ENCODE measurements around the gene BCL11B. TPM values are rescaled to one million over a fixed set of nuclear protein-coding genes. Genes with fewer than 3 reads are reported as not detected.

The BCL11B gene
- total and polyA plus RNA-seq, 4 donors, result 0.20 to 2.3 (median 0.66) TPM

GRCh38 chr14:99192830-99193229 is 79.2 kb downstream of the BCL11B start:
- peaks cover 2 to 41% (median 16%) of the 10 kb centered on the region in 5 donors for H3K4me1 ChIP-seq (ENCODE audit: control insufficient read depth in 5 of 5, insufficient read depth in 5 of 5, low read length in 5 of 5)
- H3K9me3 ChIP-seq (ENCODE audit: control insufficient read depth in 4 of 4, insufficient read depth in 3 of 4, low read length in 3 of 4), result no peaks in the 10 kb centered on the region
- TF ChIP-seq CTCF (IDR thresholded peaks at IDR 0.05; ENCODE audit: control extremely low read depth, extremely low read depth), result no peak
- H3K4me3 ChIP-seq, result no peak overlapping the region
- DNase-seq (no peak), ATAC-seq (ENCODE audit: insufficient read depth, low FRiP score) (no peak)
- no peak overlapping the region for H3K27ac ChIP-seq (ENCODE audit: low read depth in 1 of 2, low read length in 1 of 2)
- no peaks in the 10 kb centered on the region for H3K36me3 ChIP-seq (ENCODE audit: control insufficient read depth in 4 of 4, insufficient read depth in 4 of 4, low read length in 4 of 4)
- no peaks in the 10 kb centered on the region for H3K27me3 ChIP-seq (ENCODE audit: control insufficient read depth in 3 of 3, insufficient read depth in 3 of 3, low read length in 2 of 3)
- no peak overlapping the region for H3K9ac ChIP-seq (ENCODE audit: insufficient read depth in 1 of 2, low read length in 2 of 2)
- WGBS, 2 donors, result 70 to 79% methylated on average over 6 of the region's 6 CpGs

- Histone ChIP-seq H3K27ac (ENCODE audit: low read depth in 1 of 2, low read length in 1 of 2) (no peak overlapping the region), H3K9ac (ENCODE audit: insufficient read depth in 1 of 2, low read length in 2 of 2) (peak overlapping the region in 1 of 2 donors; percentile 51), H3K4me3 (no peak overlapping the region), H3K27me3 (ENCODE audit: control insufficient read depth in 3 of 3, insufficient read depth in 3 of 3, low read length in 2 of 3) (no peaks in the 10 kb centered on the region), H3K36me3 (ENCODE audit: control insufficient read depth in 4 of 4, insufficient read depth in 4 of 4, low read length in 4 of 4) (no peaks in the 10 kb centered on the region), H3K9me3 (ENCODE audit: control insufficient read depth in 4 of 4, insufficient read depth in 3 of 4, low read length in 3 of 4) (no peaks in the 10 kb centered on the region), H3K4me1 (ENCODE audit: control insufficient read depth in 5 of 5, insufficient read depth in 5 of 5, low read length in 5 of 5) (peaks cover 2 to 41% (median 16%) of the 10 kb centered on the region in 5 donors)
- no peak for ATAC-seq (ENCODE audit: insufficient read depth, low FRiP score)
- WGBS, 2 donors, result 32 to 53% methylated on average over 26 of the region's 26 CpGs
- DNase-seq, result peak; percentile 85 to 96 (median 92)
- no peak for TF ChIP-seq CTCF (IDR thresholded peaks at IDR 0.05; ENCODE audit: control extremely low read depth, extremely low read depth)
These were observed 79.9 kb downstream of the BCL11B start for GRCh38 chr14:99192028-99192621.

- H3K4me3 ChIP-seq, result no peak overlapping the region
- no peaks in the 10 kb centered on the region for H3K9me3 ChIP-seq (ENCODE audit: control insufficient read depth in 4 of 4, insufficient read depth in 3 of 4, low read length in 3 of 4)
- H3K36me3 ChIP-seq (ENCODE audit: control insufficient read depth in 4 of 4, insufficient read depth in 4 of 4, low read length in 4 of 4), result no peaks in the 10 kb centered on the region
- no peaks in the 10 kb centered on the region for H3K27me3 ChIP-seq (ENCODE audit: control insufficient read depth in 3 of 3, insufficient read depth in 3 of 3, low read length in 2 of 3)
- peak in 2 of 3 donors; percentile 19 to 53 for DNase-seq
- H3K27ac ChIP-seq (ENCODE audit: low read depth in 1 of 2, low read length in 1 of 2), result no peak overlapping the region
- peak overlapping the region in 1 of 2 donors; percentile 51 for H3K9ac ChIP-seq (ENCODE audit: insufficient read depth in 1 of 2, low read length in 2 of 2)
- 12 to 27% methylated on average over 10 of the region's 10 CpGs for WGBS, 2 donors
- no peak for TF ChIP-seq CTCF (IDR thresholded peaks at IDR 0.05; ENCODE audit: control extremely low read depth, extremely low read depth)
- no peak for ATAC-seq (ENCODE audit: insufficient read depth, low FRiP score)
- peaks cover 2 to 41% (median 16%) of the 10 kb centered on the region in 5 donors for H3K4me1 ChIP-seq (ENCODE audit: control insufficient read depth in 5 of 5, insufficient read depth in 5 of 5, low read length in 5 of 5)
These were observed 80.5 kb downstream of the BCL11B start for GRCh38 chr14:99191395-99192027.

Data from lung (tissue), 12 donors.